Activated naive CD8-positive, alpha-beta T cell treated with anti-CD3 and anti-CD28 coated beads, Interleukin-2, amount 50 U/mL, for 16 hours (primary cell): ENCODE measurements around the gene POC1B.
"Not testable (repeated sequence)": the region's sequence is repeated elsewhere in the genome, so short reads cannot be mapped to it uniquely, and the experiment has no call there.

Experiments
- DNase-seq: peaks from one replicate; pipeline ENCODE4 v3.0.0-alpha.2; 2020; ENCODE audit warnings: low read depth, low spot score

The POC1B gene

GRCh38 chr12:89464974-89465592 lies 60.8 kb downstream of the POC1B start:
- DNase-seq: no peak

- no peak for DNase-seq
Observed at GRCh38 chr12:89461649-89462612, 63.9 kb downstream of the POC1B start.

- no peak for DNase-seq
Observed at GRCh38 chr12:89461190-89461589, 64.7 kb downstream of the POC1B start.

DNA sequence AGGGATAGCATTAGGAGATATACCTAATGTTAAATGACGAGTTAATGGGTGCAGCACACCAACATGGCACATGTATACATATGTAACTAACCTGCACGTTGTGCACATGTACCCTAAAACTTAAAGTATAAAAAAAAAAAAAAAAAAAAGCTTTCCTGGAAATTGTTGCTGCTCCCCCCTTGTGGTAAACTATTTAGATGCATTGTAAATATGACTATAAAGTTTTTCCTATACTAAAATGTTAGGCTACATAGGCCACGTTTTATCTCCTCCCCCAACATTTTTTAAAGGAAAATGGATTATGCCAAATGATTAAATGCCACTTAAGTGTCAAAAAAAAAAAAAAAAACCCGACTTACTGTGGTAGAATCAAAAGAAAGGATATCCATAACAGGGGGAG lies 66.6 kb downstream of the POC1B start:
- DNase-seq: not testable (repeated sequence)

DNA sequence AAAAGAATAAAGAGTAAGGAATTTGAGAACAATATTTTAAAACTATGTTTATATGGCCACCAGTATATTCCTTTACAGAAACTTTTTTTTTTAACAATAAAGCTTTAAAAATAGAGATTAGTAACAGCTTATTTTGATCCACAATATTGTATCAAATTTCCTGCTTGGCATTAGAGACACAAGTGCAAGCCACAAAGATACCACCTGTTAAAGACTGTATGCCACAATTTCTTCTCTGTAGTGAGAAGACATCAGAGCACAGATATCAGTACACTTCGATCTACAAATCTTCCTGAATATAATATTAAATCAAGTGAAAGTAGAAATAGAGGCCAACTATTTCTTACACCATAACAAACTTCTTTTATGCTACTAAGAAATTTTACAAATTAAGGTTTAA lies 69.3 kb downstream of the POC1B start:
- DNase-seq: no peak

DNA sequence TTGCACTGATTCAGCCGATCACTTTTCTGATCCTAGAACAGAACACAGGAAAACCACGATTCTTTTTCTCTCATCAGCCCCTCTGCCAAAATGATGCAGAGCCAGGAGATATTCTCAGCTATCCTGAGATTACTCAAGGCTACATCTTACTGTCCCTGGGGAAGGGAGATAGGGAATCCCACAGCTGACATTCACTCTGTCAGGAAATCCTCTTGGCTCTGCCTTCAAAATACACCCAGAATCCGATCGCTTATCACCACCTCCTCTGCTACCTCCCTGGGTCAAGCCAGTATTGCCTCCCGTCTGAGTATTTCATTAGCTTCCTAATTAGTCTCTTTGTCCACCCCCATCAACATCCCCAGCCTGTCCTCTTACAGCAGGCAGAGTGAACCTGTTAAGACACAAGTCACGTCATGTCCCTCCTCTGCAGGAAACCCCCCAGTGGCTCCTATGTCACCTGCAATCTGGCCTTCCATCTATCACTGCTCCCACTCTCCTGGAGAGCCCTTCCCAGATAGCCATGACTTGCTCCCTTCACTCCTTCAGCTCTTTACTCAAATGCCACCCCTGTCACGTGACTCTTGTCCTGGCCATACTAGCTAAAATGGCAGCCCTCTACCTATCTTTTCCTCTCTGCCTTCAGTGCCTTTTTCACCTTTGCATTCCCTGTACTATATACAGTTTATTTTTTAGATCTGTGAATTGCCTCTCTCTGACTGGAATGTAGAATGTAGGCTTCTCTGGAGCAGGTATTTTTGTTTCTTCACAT lies 71.6 kb downstream of the POC1B start:
- DNase-seq: no peak

DNA sequence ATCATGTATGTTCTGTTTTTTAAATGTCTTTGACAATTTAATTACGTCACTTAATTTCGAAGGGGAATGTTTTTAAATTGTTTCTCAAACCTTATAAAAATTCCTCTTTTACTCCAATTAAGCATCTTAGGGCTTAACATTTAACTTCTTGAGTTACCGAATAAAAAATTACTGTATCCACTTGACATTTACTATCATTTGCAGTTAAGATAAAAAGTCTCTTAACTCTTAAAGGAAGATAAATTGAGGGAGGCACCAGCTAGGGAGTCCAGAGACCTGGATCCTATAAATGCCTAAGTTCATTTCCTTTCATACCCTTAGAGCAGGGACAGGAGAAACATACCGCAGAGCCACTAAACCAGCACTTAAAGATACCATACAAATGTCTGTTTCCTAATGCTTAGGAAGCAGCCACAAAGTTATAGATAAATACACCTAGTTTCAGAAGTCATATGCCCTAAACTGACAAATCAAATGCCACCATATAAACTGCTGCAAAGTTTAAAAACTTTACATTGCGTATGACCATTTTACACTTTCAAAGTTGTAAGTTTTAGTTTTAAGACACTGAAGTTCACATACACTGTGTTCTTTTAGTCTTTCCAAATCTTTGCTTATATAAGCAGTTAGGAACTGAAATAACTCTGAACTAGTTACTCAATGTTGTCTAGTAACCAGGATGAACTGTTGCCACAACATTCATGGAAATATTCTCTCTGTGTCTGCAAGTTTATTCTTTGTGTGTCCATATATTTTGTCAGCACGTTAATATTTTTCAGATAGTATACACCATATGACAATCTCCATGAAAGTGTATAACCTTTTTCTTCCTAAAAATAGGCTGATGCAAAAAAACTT lies 72.5 kb downstream of the POC1B start:
- DNase-seq: no peak

- DNase-seq: no peak
Observed at GRCh38 chr12:89451841-89452251, 74.0 kb downstream of the POC1B start.

DNA sequence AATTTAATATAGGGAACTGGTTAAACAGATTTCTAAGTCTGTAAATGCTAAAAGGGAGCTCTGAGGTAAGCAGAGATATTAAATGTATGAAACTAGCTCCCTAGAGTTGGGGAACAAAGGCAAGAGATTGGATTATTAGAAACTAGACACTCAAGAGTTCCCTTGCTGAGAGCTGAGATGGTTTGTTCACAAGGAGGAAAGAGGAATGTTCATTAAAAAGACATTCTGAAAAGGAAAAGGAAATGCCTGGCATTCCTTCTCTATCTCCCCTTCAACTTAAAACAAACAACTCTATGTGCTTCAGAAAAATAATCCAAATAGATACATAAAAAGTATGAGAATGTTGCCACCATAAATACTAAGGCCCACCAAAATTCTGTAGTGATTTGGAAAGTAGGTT lies 74.9 kb downstream of the POC1B start:
- DNase-seq: no peak

DNA sequence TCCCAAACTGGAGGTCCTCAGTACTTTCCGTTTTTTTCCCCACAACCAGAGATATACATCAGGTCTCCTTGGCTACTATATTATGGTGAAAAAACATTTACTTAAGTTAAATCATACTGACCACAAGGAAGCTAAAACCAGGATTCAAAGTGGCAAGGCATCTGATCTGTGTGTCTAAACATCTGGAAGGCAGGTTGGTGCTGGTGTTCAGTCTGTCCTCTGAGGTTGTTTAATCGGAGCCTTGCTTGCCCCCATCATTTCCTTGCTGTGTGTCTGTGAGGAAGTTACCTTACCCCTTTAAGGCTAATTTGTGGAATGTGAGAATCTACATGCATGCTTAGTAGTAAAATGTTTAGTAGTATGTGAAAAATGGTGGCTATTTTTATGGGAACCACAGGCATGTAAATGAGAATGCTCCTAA lies 76.9 kb downstream of the POC1B start:
- no peak for DNase-seq

DNA sequence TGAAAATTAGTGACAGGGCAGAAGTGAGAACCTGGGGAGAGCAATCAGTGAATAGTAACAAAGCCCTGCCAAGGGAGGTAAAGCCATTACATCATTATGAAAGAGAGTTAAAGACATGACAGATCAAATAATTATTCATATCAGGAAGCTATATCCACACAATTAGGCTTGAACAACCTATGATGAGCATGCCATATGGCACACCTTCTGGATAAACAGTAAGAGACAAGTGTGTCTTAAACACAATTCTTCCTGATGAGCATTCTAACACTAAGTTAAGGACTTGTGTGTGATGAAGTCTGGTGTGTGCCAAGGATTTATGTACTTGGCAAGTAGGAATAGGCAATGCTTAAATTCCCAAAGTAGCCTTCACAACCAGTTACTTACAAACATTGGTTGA lies 77.3 kb downstream of the POC1B start:
- no peak for DNase-seq

DNA sequence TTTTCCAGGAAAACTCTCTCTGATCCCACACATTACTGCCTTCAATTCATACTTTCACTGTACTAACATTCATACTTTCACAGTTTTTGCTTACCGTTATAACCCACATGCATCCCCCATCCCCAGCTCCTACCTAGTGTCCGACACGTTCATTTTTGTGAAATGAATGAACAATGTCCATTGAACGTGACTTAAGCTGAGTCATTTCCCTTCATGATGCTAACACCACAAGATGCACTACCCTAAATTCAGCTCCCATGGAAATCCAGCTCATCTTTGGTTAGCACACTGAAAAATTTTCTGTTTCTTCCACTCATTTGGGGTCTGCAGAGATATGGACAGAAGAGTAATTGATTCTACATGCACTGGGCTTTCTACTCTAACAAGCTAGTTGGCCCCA lies 85.9 kb downstream of the POC1B start:
- DNase-seq: no peak

DNA sequence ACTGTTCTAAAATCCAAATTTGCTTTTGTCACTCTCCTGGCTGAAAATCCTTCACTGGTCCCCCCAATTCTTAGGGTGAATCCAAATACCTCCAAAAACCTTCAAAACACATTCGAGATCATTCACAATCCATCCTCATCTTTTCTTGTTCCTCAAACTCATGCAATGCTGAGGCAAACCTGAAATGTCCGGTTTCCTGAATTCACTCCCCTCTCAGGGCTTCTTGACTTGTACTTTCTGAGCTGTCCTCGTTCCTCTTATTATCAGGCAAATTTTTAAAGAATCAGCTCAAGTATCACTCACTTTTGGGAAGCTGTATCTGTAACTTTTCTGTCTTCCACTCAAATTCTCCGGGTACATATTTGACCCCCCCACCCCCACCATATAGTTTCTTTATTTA lies 88.6 kb downstream of the POC1B start:
- DNase-seq: no peak

- DNase-seq: no peak
Observed at GRCh38 chr12:89436062-89436461, 89.8 kb downstream of the POC1B start.

DNA sequence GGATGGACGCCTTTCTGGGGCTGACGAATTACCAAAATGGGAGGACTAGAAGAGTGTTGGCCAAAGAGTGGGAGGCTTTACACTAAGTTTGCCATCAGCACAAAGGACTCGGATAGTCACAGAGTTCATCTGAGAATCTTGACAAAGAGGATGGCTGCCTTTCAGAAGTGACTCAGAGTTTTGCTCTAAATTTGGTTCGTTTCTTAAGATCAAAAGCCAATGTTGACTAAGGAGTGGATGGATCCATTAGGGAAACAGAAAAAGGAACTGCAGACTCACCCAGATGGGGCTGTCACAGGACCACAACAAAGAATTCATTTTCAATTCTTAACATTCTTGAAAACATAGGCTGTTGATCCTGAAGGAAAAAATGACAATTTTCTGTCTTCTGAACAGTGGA lies 92.2 kb downstream of the POC1B start:
- no peak for DNase-seq

DNA sequence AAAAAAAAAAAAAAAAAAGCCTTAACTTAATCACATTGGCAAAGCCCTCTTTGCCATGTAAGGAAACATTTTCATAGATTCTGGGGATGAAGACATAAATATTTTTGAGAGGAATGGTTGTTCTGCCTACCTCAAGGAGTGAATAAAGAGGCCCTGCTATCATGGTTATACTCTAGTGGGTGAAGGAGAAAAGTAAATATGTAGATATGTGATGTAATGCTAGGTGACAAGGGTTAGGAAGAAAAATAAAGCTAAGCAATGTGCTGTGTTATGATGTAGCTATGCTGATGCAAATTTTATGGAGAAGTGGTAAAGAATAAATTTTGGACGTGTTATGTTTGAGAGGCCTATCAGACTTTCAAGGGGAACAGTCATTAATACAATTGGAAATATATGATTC lies 93.5 kb downstream of the POC1B start:
- no peak for DNase-seq

- DNase-seq: no peak
Observed at GRCh38 chr12:89429528-89429927, 96.3 kb downstream of the POC1B start.

DNA sequence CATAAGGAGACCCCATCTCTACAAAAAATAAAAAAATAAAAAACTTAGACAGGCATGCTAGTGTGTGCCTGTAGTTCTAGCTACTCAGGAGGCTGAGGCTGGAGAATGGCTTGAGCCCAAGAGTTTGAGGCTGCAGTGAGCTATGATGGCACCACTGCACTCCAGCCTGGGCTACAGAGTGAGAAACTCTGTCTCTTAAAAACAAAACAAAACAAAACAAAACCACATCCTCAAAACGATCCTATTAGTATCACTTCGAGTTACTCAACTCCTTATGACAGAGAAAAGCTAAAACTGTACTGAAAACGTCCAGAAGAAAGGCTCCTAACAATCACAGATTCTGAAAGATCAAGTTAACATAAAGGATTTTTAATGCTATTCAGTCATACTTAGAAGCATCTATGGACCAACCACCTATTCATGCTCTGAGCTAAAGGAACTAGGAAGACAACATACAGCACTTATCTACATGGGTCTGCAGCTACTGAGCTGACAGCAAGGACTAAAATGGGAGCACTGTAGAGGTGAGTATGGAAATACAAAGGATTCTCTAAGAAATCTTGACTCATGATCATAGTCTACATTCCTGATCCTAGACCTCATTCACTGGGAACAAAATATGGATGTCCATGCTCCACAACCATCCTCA lies 98.2 kb downstream of the POC1B start:
- DNase-seq: no peak

GRCh38 chr12:89424846-89425245 lies 101.0 kb downstream of the POC1B start:
- no peak for DNase-seq

- DNase-seq: no peak
Observed at GRCh38 chr12:89424389-89424788, 101.5 kb downstream of the POC1B start.
